Ovary (tissue), 9 donors: ENCODE measurements around the gene CACNA1D. TPM values are rescaled to one million over a fixed set of nuclear protein-coding genes. Genes with fewer than 3 reads are reported as not detected.
A peak's percentile ranks its signal among the peaks of the same experiment; 100 is the strongest.

ENCODE experiments used
- DNase-seq, 5 donors: peaks; one replicate each; pipeline ENCODE4 v3.0.0-alpha.2; 2019 to 2020
- H3K27ac ChIP-seq, 2 donors: fragments of 200-600 bp; one replicate each; pipeline versions ENCODE4 v1.5.1 to v1.8.0; 2019 to 2022
- H3K27me3 ChIP-seq: fragments of 200-600 bp; one replicate; pipeline ENCODE4 v1.8.0; 2022
- H3K36me3 ChIP-seq: fragments of 200-600 bp; sonication (generic); one replicate; pipeline ENCODE4 v1.5.1; 2019
- H3K4me1 ChIP-seq: one replicate; pipeline ENCODE4 v1.8.1; 2013; ENCODE audit warnings: mild to moderate bottlenecking, moderate library complexity; ENCODE audit not compliant: insufficient read depth
- H3K4me3 ChIP-seq: fragments of 200-600 bp; sonication (generic); one replicate; pipeline ENCODE4 v1.5.1; 2017
- H3K9me3 ChIP-seq, 2 donors: fragments of 200-600 bp in 1 of 2; sonication (generic) in 1 of 2; one replicate each; pipeline versions ENCODE4 v1.5.1 to v1.8.1; 2013 to 2019; ENCODE audit warnings: mild to moderate bottlenecking in 1 of 2, moderate library complexity in 1 of 2
- EP300 ChIP-seq: sonication (generic); formaldehyde crosslinking; IDR thresholded peaks from one replicate; pipeline ENCODE4 v1.6.1; 2017; ENCODE audit warnings: antibody characterized with exemption
- POLR2A ChIP-seq: fragments of 450-650 bp; IDR thresholded peaks from one replicate; pipeline ENCODE4 v1.6.1; 2017; ENCODE audit warnings: antibody characterized with exemption, mild to moderate bottlenecking, moderate library complexity
- WGBS, 3 donors: extraction: QIAGEN DNeasy Blood & Tissue Kit in 1 of 3; methylation state at CpG; one replicate each; pipeline versions ENCODE4 v1.1.5 to v1.1.7; 2013 to 2017; 5-methylcytosine and 5-hydroxymethylcytosine counted together
- intact Hi-C, 4 donors: fragments of 100-400 bp; cut with DNase I; formaldehyde crosslinking; loops; one replicate each; pipeline versions ENCODE4 v1.11.0 to v1.15.1; 2022 to 2023
- polyA plus RNA-seq, 2 donors: library from polyadenylated mRNA; stranded (reverse); fragments of 200-250 nt in 1 of 2; fragments of 350-450 nt in 1 of 2; fragmentation: Illumina TruSeq in 1 of 2; extraction: RNeasy Lipid Tissue Mini Kit (QIAGEN cat#74804) in 1 of 2; gene quantifications; one replicate each; pipeline ENCODE4 v1.2.3, GENCODE V29; 2013 to 2014
- total RNA-seq, 7 donors: library from RNA; depleted of rRNA in 2 of 7; stranded (reverse); fragments of >200 nt in 2 of 7; fragmentation: NEBNext Ultra II Directional in 3 of 7; extraction: Animal tissue kit (Norgen Biotek cat#: 25700) in 3 of 7; gene quantifications; one replicate each; pipeline versions ENCODE4 v1.1.0 to v1.2.4, GENCODE V29; 2016 to 2023
- TF ChIP-seq, protein P1 (sequence below), 3 donors: fragments of 450-650 bp in 2 of 3; fragments of 200-600 bp in 1 of 3; IDR thresholded peaks; one replicate each; pipeline versions ENCODE4 v1.5.1 to v1.8.0; 2016 to 2022; ENCODE audit warnings: antibody characterized with exemption in 3 of 3, mild to moderate bottlenecking in 1 of 3
- donor health status: DM: no; HTN: no; CAD: no; lungs with moderate emphysema.
- donor health status: DM: no; HTN: no; CAD: no.
- donor health status: Bipolar disorder and iron deficiency.
- donor health status: DM: yes; HTN: yes; CAD: no.
- donor health status: DM: no; HTN: no; CAD: no.
- donor health status: DM: yes; HTN: yes; CAD: no.

CACNA1D gene
- total and polyA plus RNA-seq, 9 donors = 0.23 to 9.3 (median 5.1) TPM

DNA sequence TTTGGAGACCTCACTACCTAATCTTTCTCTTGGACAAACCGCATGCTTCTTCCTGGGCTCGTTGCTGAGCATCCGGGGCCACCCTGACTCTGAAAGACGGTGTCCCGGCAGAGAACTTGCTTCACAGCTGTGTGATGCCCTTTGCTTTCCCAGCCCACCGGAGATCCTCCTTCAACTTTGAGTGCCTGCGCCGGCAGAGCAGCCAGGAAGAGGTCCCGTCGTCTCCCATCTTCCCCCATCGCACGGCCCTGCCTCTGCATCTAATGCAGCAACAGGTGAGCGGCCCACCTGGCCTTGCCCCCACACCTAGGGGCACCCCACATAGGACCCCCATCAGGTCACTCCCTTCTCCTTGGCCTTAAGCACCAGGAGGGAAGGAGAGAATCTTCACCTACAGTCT, 314.1 kb downstream of the CACNA1D start:
- H3K36me3 ChIP-seq = no peaks in the 10 kb centered on the region
- no peaks in the 10 kb centered on the region for H3K27me3 ChIP-seq

DNA sequence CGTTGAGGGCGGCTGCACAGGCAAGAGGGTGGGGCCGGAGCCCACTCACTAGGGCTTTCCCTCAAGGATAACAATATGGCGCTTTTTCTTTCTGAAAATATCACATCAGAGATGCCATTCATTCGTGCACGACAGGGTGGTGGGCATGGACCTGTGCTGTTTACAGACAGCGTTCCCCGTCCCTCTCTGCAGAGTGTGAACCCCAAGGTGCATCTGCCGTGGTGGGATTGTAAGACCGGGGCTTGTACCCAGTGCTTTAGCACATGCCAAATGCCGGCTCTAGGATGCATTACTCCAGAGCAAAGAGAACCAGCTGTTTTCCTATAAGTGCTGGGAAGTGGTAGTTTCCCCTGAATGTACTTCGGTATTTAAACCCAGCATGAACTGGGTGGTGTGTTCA, 314.9 kb downstream of the CACNA1D start:
- no peak for DNase-seq
- no peaks in the 10 kb centered on the region for H3K36me3 ChIP-seq
- H3K9me3 ChIP-seq = no peaks in the 10 kb centered on the region
- WGBS, 3 donors = 80 to 88% (median 87%) methylated on average over 12 of the region's 12 CpGs
- intact Hi-C loops = no loop called here
- H3K27me3 ChIP-seq = no peaks in the 10 kb centered on the region
- no peak overlapping the region for H3K4me3 ChIP-seq
- TF ChIP-seq POLR2A = no peak
- no peak for TF ChIP-seq EP300
- TF ChIP-seq, protein P1, sequence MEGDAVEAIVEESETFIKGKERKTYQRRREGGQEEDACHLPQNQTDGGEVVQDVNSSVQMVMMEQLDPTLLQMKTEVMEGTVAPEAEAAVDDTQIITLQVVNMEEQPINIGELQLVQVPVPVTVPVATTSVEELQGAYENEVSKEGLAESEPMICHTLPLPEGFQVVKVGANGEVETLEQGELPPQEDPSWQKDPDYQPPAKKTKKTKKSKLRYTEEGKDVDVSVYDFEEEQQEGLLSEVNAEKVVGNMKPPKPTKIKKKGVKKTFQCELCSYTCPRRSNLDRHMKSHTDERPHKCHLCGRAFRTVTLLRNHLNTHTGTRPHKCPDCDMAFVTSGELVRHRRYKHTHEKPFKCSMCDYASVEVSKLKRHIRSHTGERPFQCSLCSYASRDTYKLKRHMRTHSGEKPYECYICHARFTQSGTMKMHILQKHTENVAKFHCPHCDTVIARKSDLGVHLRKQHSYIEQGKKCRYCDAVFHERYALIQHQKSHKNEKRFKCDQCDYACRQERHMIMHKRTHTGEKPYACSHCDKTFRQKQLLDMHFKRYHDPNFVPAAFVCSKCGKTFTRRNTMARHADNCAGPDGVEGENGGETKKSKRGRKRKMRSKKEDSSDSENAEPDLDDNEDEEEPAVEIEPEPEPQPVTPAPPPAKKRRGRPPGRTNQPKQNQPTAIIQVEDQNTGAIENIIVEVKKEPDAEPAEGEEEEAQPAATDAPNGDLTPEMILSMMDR (IDR thresholded peaks at IDR 0.05) = no peak
- no peaks in the 10 kb centered on the region for H3K4me1 ChIP-seq
- H3K27ac ChIP-seq = no peak overlapping the region

More for the DNA sequence above, 314.1 kb downstream of the CACNA1D start:
- intact Hi-C loops = no loop called here
- no peaks in the 10 kb centered on the region for H3K9me3 ChIP-seq
- H3K4me3 ChIP-seq = no peak overlapping the region
- WGBS, 3 donors = 93 to 95% (median 93%) methylated on average over 13 of the region's 13 CpGs
- DNase-seq = no peak
- TF ChIP-seq EP300 = no peak
- no peak for TF ChIP-seq POLR2A
- TF ChIP-seq, protein P1 (IDR thresholded peaks at IDR 0.05) = no peak
- H3K27ac ChIP-seq = no peak overlapping the region
- no peaks in the 10 kb centered on the region for H3K4me1 ChIP-seq

DNA sequence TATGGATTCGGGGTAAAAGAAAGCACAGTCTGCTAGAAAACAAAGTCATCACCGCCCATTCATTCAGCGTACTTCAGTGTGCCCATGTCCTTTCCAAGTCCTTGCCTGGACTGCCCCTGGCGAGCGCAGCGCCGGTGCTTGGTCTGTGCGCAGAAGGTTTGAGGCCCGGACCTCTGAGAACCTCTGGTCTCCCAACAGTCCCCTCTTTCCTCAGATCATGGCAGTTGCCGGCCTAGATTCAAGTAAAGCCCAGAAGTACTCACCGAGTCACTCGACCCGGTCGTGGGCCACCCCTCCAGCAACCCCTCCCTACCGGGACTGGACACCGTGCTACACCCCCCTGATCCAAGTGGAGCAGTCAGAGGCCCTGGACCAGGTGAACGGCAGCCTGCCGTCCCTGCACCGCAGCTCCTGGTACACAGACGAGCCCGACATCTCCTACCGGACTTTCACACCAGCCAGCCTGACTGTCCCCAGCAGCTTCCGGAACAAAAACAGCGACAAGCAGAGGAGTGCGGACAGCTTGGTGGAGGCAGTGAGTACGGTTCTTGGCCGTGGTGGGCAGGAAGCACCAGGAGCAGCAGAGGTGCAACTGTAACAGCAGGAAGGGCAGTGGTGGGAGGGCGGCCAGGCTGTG, 315.5 kb downstream of the CACNA1D start:
- 89 to 95% (median 89%) methylated on average over 28 of the region's 28 CpGs for WGBS, 3 donors
- peak in 1 of 5 donors; percentile 9 for DNase-seq
- intact Hi-C loops = no loop called here

DNA sequence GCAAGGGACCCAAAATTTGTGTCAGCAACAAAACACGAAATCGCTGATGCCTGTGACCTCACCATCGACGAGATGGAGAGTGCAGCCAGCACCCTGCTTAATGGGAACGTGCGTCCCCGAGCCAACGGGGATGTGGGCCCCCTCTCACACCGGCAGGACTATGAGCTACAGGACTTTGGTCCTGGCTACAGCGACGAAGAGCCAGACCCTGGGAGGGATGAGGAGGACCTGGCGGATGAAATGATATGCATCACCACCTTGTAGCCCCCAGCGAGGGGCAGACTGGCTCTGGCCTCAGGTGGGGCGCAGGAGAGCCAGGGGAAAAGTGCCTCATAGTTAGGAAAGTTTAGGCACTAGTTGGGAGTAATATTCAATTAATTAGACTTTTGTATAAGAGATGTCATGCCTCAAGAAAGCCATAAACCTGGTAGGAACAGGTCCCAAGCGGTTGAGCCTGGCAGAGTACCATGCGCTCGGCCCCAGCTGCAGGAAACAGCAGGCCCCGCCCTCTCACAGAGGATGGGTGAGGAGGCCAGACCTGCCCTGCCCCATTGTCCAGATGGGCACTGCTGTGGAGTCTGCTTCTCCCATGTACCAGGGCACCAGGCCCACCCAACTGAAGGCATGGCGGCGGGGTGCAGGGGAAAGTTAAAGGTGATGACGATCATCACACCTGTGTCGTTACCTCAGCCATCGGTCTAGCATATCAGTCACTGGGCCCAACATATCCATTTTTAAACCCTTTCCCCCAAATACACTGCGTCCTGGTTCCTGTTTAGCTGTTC, 316.9 kb downstream of the CACNA1D start:
- TF ChIP-seq EP300 = no peak
- TF ChIP-seq, protein P1 (IDR thresholded peaks at IDR 0.05) = no peak
- no peak for TF ChIP-seq POLR2A
- DNase-seq = peak in 1 of 5 donors; percentile 10
- WGBS, 3 donors = 92 to 95% (median 93%) methylated on average over 24 of the region's 24 CpGs
- Histone ChIP-seq H3K27me3 (no peaks in the 10 kb centered on the region), H3K27ac (no peak overlapping the region), H3K36me3 (no peaks in the 10 kb centered on the region), H3K9me3 (no peaks in the 10 kb centered on the region), H3K4me1 (no peaks in the 10 kb centered on the region), H3K4me3 (no peak overlapping the region)
- intact Hi-C loops = no loop called here

More for the DNA sequence above, 315.5 kb downstream of the CACNA1D start:
- Histone ChIP-seq H3K9me3 (no peaks in the 10 kb centered on the region), H3K36me3 (no peaks in the 10 kb centered on the region), H3K4me3 (no peak overlapping the region), H3K27me3 (no peaks in the 10 kb centered on the region), H3K4me1 (no peaks in the 10 kb centered on the region), H3K27ac (no peak overlapping the region)
- no peak for TF ChIP-seq POLR2A
- TF ChIP-seq EP300 = no peak
- TF ChIP-seq, protein P1 (IDR thresholded peaks at IDR 0.05) = no peak
